Small intestine (tissue), 7 donors: Measurements from ENCODE around the gene CLSTN3. TPM values are rescaled to one million over a fixed set of nuclear protein-coding genes. Genes with fewer than 3 reads are reported as not detected.

Source experiments
- DNase-seq, 2 donors: peaks; one replicate each; pipeline versions ENCODE4 v3.0.0 to v3.0.0-alpha.2; 2013
- FAIRE-seq: peaks from 2 replicates; lab custom pipeline; 2012; peaks lifted over from hg19 to GRCh38; lab: Jason Lieb, UNC
- H3K27ac ChIP-seq, 3 donors: one replicate each; pipeline ENCODE4 v1.5.1; 2013; ENCODE audit warnings: low read length in 2 of 3, mild to moderate bottlenecking in 2 of 3, control low read depth in 1 of 3, inconsistent platforms in 1 of 3, low read depth in 1 of 3, moderate library complexity in 1 of 3
- H3K27me3 ChIP-seq, 3 donors: one replicate each; pipeline ENCODE4 v1.6.1; 2013; ENCODE audit warnings: low read length in 3 of 3, inconsistent platforms in 1 of 3; ENCODE audit not compliant: control insufficient read depth in 3 of 3, insufficient read depth in 3 of 3
- H3K36me3 ChIP-seq, 3 donors: one replicate each; pipeline ENCODE4 v1.6.1; 2013; ENCODE audit warnings: low read length in 3 of 3, inconsistent platforms in 1 of 3, low read depth in 1 of 3, mild to moderate bottlenecking in 1 of 3, moderate library complexity in 1 of 3; ENCODE audit not compliant: control insufficient read depth in 3 of 3, insufficient read depth in 2 of 3
- H3K4me1 ChIP-seq, 3 donors: one replicate each; pipeline ENCODE4 v1.6.1; 2013; ENCODE audit warnings: low read length in 2 of 3, inconsistent platforms in 1 of 3, low read depth in 1 of 3, mild to moderate bottlenecking in 1 of 3, moderate library complexity in 1 of 3; ENCODE audit not compliant: control insufficient read depth in 3 of 3, insufficient read depth in 2 of 3
- H3K4me3 ChIP-seq, 3 donors: one replicate each; pipeline ENCODE4 v1.5.1; 2013; ENCODE audit warnings: low read length in 3 of 3, control low read depth in 1 of 3, inconsistent platforms in 1 of 3, low read depth in 1 of 3, mild to moderate bottlenecking in 1 of 3, moderate library complexity in 1 of 3
- H3K9me3 ChIP-seq, 2 donors: one replicate each; pipeline ENCODE4 v1.6.1; 2013; ENCODE audit warnings: low read depth in 1 of 2, low read length in 1 of 2; ENCODE audit not compliant: control insufficient read depth in 2 of 2, insufficient read depth in 1 of 2
- WGBS, 3 donors: extraction: QIAGEN DNeasy Blood & Tissue Kit; methylation state at CpG; one replicate each; pipeline ENCODE4 v1.1.7; 2013; 5-methylcytosine and 5-hydroxymethylcytosine counted together
- polyA plus RNA-seq, 4 donors: library from polyadenylated mRNA; stranded (reverse) in 3 of 4; unstranded in 1 of 4; fragments of 200-250 nt in 3 of 4; fragments of 120-200 nt in 1 of 4; gene quantifications; one replicate each; pipeline versions ENCODE4 v1.2.1 to v1.2.3, GENCODE V29; 2013
- donor health status: healthy with polysubstance abuse.
- donor health status: control.
- donor health status: control.
- donor health status: Bipolar disorder and iron deficiency.
- donor health status: healthy.

The CLSTN3 gene
- polyA plus RNA-seq, 4 donors = 6.5 to 61.6 (median 13.8) TPM

GRCh38 chr12:7152818-7153217 lies 22.6 kb downstream of the CLSTN3 start:
- H3K27me3 ChIP-seq = no peaks in the 10 kb centered on the region
- DNase-seq (no peak), FAIRE-seq (no peak)
- peaks cover 0 to 79% (median 7%) of the 10 kb centered on the region in 3 donors for H3K36me3 ChIP-seq
- WGBS, 3 donors = 85 to 94% (median 89%) methylated on average over 4 of the region's 4 CpGs
- peaks cover 0 to 11% (median 0%) of the 10 kb centered on the region in 3 donors for H3K4me1 ChIP-seq
- no peaks in the 10 kb centered on the region for H3K9me3 ChIP-seq
- H3K27ac ChIP-seq = no peak overlapping the region
- H3K4me3 ChIP-seq = no peak overlapping the region

GRCh38 chr12:7154042-7154441 lies 23.9 kb downstream of the CLSTN3 start:
- WGBS, 3 donors = 88 to 92% (median 88%) methylated on average over 6 of the region's 6 CpGs
- Histone ChIP-seq H3K36me3 (peaks cover 0 to 82% (median 7%) of the 10 kb centered on the region in 3 donors), H3K9me3 (no peaks in the 10 kb centered on the region), H3K27ac (no peak overlapping the region), H3K4me3 (no peak overlapping the region), H3K4me1 (peaks cover 0 to 11% (median 0%) of the 10 kb centered on the region in 3 donors), H3K27me3 (no peaks in the 10 kb centered on the region)
- DNase-seq (no peak), FAIRE-seq (no peak)

GRCh38 chr12:7154901-7155470 lies 24.8 kb downstream of the CLSTN3 start:
- H3K27me3 ChIP-seq = no peaks in the 10 kb centered on the region
- H3K27ac ChIP-seq = no peak overlapping the region
- H3K36me3 ChIP-seq = peaks cover 0 to 77% (median 7%) of the 10 kb centered on the region in 3 donors
- peaks cover 0 to 11% (median 0%) of the 10 kb centered on the region in 3 donors for H3K4me1 ChIP-seq
- 85 to 89% (median 87%) methylated on average over 12 of the region's 12 CpGs for WGBS, 3 donors
- DNase-seq = no peak
- H3K4me3 ChIP-seq = no peak overlapping the region
- no peak for FAIRE-seq
- no peaks in the 10 kb centered on the region for H3K9me3 ChIP-seq

GRCh38 chr12:7155471-7156034 lies 25.4 kb downstream of the CLSTN3 start:
- Histone ChIP-seq H3K4me1 (peaks cover 0 to 11% (median 0%) of the 10 kb centered on the region in 3 donors), H3K4me3 (no peak overlapping the region), H3K27ac (no peak overlapping the region), H3K27me3 (no peaks in the 10 kb centered on the region), H3K36me3 (peaks cover 0 to 72% (median 6%) of the 10 kb centered on the region in 3 donors), H3K9me3 (no peaks in the 10 kb centered on the region)
- FAIRE-seq = no peak
- 75 to 86% (median 78%) methylated on average over 7 to 8 of the region's 8 CpGs for WGBS, 3 donors
- peak in 1 of 2 donors; percentile 52 for DNase-seq

GRCh38 chr12:7156259-7157197 lies 26.4 kb downstream of the CLSTN3 start:
- Histone ChIP-seq H3K27me3 (no peaks in the 10 kb centered on the region), H3K4me1 (peaks cover 0 to 11% (median 0%) of the 10 kb centered on the region in 3 donors), H3K4me3 (no peak overlapping the region), H3K36me3 (peaks cover 0 to 64% (median 2%) of the 10 kb centered on the region in 3 donors), H3K27ac (no peak overlapping the region), H3K9me3 (no peaks in the 10 kb centered on the region)
- 80 to 85% (median 81%) methylated on average over 23 to 24 of the region's 24 CpGs for WGBS, 3 donors
- FAIRE-seq = no peak
- DNase-seq = no peak

GRCh38 chr12:7157391-7157790 lies 27.2 kb downstream of the CLSTN3 start:
- no peaks in the 10 kb centered on the region for H3K9me3 ChIP-seq
- WGBS, 3 donors = 91 to 96% (median 92%) methylated on average over 17 of the region's 17 CpGs
- peaks cover 0 to 11% (median 0%) of the 10 kb centered on the region in 3 donors for H3K4me1 ChIP-seq
- no peaks in the 10 kb centered on the region for H3K27me3 ChIP-seq
- H3K4me3 ChIP-seq = no peak overlapping the region
- FAIRE-seq (no peak), DNase-seq (no peak)
- H3K36me3 ChIP-seq = peaks cover 0 to 61% (median 2%) of the 10 kb centered on the region in 3 donors
- no peak overlapping the region for H3K27ac ChIP-seq

GRCh38 chr12:7158781-7159609 lies 28.8 kb downstream of the CLSTN3 start:
- 77 to 85% (median 80%) methylated on average over 9 to 10 of the region's 10 CpGs for WGBS, 3 donors
- H3K4me3 ChIP-seq = no peak overlapping the region
- FAIRE-seq (no peak), DNase-seq (no peak)
- H3K9me3 ChIP-seq = no peaks in the 10 kb centered on the region
- peaks cover 0 to 47% (median 0%) of the 10 kb centered on the region in 3 donors for H3K36me3 ChIP-seq
- peaks cover 0 to 11% (median 0%) of the 10 kb centered on the region in 3 donors for H3K4me1 ChIP-seq
- peaks cover 0 to 6% (median 4%) of the 10 kb centered on the region in 3 donors for H3K27me3 ChIP-seq
- no peak overlapping the region for H3K27ac ChIP-seq
